Bronchial smooth muscle cell (primary cell): ENCODE measurements around the gene PCSK9. TPM values are rescaled to one million over a fixed set of nuclear protein-coding genes. Genes with fewer than 3 reads are reported as not detected.

Experiments
- total RNA-seq: library from RNA; depleted of rRNA; stranded (reverse); fragments of >200 nt; gene quantifications from 2 replicates; pipeline ENCODE4 v1.2.1, GENCODE V29; 2014

PCSK9 gene
- total RNA-seq: 0.94 and 1.1 TPM in 2 replicates

DNA sequence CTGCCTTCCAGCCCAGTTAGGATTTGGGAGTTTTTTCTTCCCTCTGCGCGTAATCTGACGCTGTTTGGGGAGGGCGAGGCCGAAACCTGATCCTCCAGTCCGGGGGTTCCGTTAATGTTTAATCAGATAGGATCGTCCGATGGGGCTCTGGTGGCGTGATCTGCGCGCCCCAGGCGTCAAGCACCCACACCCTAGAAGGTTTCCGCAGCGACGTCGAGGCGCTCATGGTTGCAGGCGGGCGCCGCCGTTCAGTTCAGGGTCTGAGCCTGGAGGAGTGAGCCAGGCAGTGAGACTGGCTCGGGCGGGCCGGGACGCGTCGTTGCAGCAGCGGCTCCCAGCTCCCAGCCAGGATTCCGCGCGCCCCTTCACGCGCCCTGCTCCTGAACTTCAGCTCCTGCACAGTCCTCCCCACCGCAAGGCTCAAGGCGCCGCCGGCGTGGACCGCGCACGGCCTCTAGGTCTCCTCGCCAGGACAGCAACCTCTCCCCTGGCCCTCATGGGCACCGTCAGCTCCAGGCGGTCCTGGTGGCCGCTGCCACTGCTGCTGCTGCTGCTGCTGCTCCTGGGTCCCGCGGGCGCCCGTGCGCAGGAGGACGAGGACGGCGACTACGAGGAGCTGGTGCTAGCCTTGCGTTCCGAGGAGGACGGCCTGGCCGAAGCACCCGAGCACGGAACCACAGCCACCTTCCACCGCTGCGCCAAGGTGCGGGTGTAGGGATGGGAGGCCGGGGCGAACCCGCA lies at the start of gene PCSK9:
PCSK9 (plus strand) TSS at position 207 of the 741 bp plus-strand sequence; CDS start at position 497, 290 bp downstream.

GRCh38 chr1:54998677-54999076 lies 40.7 kb upstream of the PCSK9 start, which contains the start of gene BSND:
BSND (plus strand) TSS chr1:54998933; CDS start chr1:54999187, 254 bp downstream.

Other genes starting within 250 kb of the PCSK9 start
- gene TTC22, start 238.2 kb upstream of the PCSK9 start, total RNA-seq: not detected in 2 replicates
- gene DHCR24, start 152.4 kb upstream of the PCSK9 start, total RNA-seq: 53.3 and 57.6 TPM in 2 replicates
- not detected in 2 replicates for gene TMEM61, start 58.9 kb upstream of the PCSK9 start, total RNA-seq
- gene BSND, start 40.6 kb upstream of the PCSK9 start, total RNA-seq: not detected in 2 replicates
- gene USP24, start 175.8 kb downstream of the PCSK9 start, total RNA-seq: 34.4 and 38.9 TPM in 2 replicates